Loucy (cell line): ENCODE results near the gene FLNA.

ENCODE experiments used
- H2AFZ ChIP-seq: fragments of 200-600 bp; sonication (generic); 2 replicates; pipeline ENCODE4 v1.6.0; 2016; ENCODE audit warnings: antibody characterized with exemption, mild to moderate bottlenecking, low read length, moderate library complexity
- H3F3A ChIP-seq: fragments of 200-600 bp; 2 replicates; pipeline ENCODE4 v1.6.0; 2016; ENCODE audit warnings: antibody characterized with exemption, low read depth, mild to moderate bottlenecking
- H3K27me3 ChIP-seq: fragments of 200-600 bp; sonication (generic); 2 replicates; pipeline ENCODE4 v1.6.1; 2014; ENCODE audit warnings: low read length, mild to moderate bottlenecking; ENCODE audit not compliant: insufficient read depth, poor library complexity, severe bottlenecking
- H3K36me3 ChIP-seq: fragments of 200-600 bp; sonication (generic); 2 replicates; pipeline ENCODE4 v1.6.1; 2016; ENCODE audit warnings: low read length; ENCODE audit not compliant: insufficient read depth
- H3K4me1 ChIP-seq: fragments of 200-600 bp; sonication (generic); 2 replicates; pipeline ENCODE4 v1.5.1; 2014; ENCODE audit warnings: low read length, mild to moderate bottlenecking; ENCODE audit not compliant: insufficient read depth, poor library complexity, severe bottlenecking
- H3K4me2 ChIP-seq: fragments of 200-600 bp; sonication (generic); 2 replicates; pipeline ENCODE4 v1.6.0; 2014; ENCODE audit warnings: antibody characterized with exemption, low read length, low read depth, mild to moderate bottlenecking; ENCODE audit not compliant: poor library complexity, severe bottlenecking
- H3K4me3 ChIP-seq: fragments of 200-600 bp; sonication (generic); 2 replicates; pipeline ENCODE4 v1.5.1; 2014; ENCODE audit warnings: low read length, mild to moderate bottlenecking, mixed read lengths; ENCODE audit not compliant: poor library complexity, severe bottlenecking
- H3K79me2 ChIP-seq: fragments of 200-600 bp; sonication (generic); 2 replicates; pipeline ENCODE4 v1.6.1; 2014; ENCODE audit warnings: low read length; ENCODE audit not compliant: insufficient read depth
- H3K9ac ChIP-seq: fragments of 200-600 bp; sonication (generic); 2 replicates; pipeline ENCODE4 v1.6.0; 2014; ENCODE audit warnings: mild to moderate bottlenecking, low read depth, low read length, moderate library complexity; ENCODE audit not compliant: poor library complexity, severe bottlenecking
- H3K9me2 ChIP-seq: fragments of 200-600 bp; sonication (generic); replicated peaks from 2 replicates; pipeline ENCODE4 v1.6.1; 2016; ENCODE audit warnings: low read depth, low read length, mixed read lengths
- H3K9me3 ChIP-seq: fragments of 200-600 bp; sonication (generic); 2 replicates; pipeline ENCODE4 v1.6.1; 2014; ENCODE audit warnings: mild to moderate bottlenecking, antibody characterized with exemption, low read length, low read depth; ENCODE audit not compliant: insufficient read depth
- H4K20me1 ChIP-seq: fragments of 200-600 bp; sonication (generic); 2 replicates; pipeline ENCODE4 v1.6.0; 2014; ENCODE audit warnings: antibody characterized with exemption, low read length, mild to moderate bottlenecking; ENCODE audit not compliant: insufficient read depth, poor library complexity, severe bottlenecking
- CTCF ChIP-seq: fragments of 200-600 bp; sonication (generic); conservative IDR thresholded peaks from 2 replicates; pipeline ENCODE4 v1.5.1; 2014; ENCODE audit warnings: mild to moderate bottlenecking, antibody characterized with exemption, low read length
- EZH2phosphoT487 ChIP-seq: fragments of 200-600 bp; IDR thresholded peaks from 2 replicates; pipeline ENCODE4 v1.6.1; 2018; ENCODE audit warnings: antibody characterized with exemption, mild to moderate bottlenecking, moderate library complexity, borderline replicate concordance

FLNA gene

GRCh38 chrX:154300816-154301215 is 73.6 kb downstream of the FLNA start:
- no peak overlapping the region for H3K9ac ChIP-seq
- no peak overlapping the region for H3K4me2 ChIP-seq
- H3K4me1 ChIP-seq = no peaks in the 10 kb centered on the region
- H3K9me2 ChIP-seq = no peaks in the 10 kb centered on the region
- no peak for TF ChIP-seq CTCF
- TF ChIP-seq EZH2phosphoT487 = no peak
- no peaks in the 10 kb centered on the region for H3F3A ChIP-seq
- H3K4me3 ChIP-seq = no peak overlapping the region
- no peaks in the 10 kb centered on the region for H3K9me3 ChIP-seq
- no peak overlapping the region for H2AFZ ChIP-seq
- no peaks in the 10 kb centered on the region for H3K36me3 ChIP-seq
- no peaks in the 10 kb centered on the region for H3K79me2 ChIP-seq
- H4K20me1 ChIP-seq = no peaks in the 10 kb centered on the region
- H3K27me3 ChIP-seq = no peaks in the 10 kb centered on the region
